Mucosa of gallbladder (tissue), 1 donor: ENCODE measurements around the gene ZNF740. TPM values are rescaled to one million over a fixed set of nuclear protein-coding genes. Genes with fewer than 3 reads are reported as not detected.
"Not testable (repeated sequence)": the region's sequence is repeated elsewhere in the genome, so short reads cannot be mapped to it uniquely, and the experiment has no call there.

ENCODE experiments used
- DNase-seq: peaks from one replicate; pipeline ENCODE4 v3.0.0-alpha.2; 2020; ENCODE audit warnings: low spot score
- total RNA-seq: library from RNA; stranded (reverse); gene quantifications from one replicate; pipeline ENCODE4 v1.2.1, GENCODE V29; 2021
- donor health status: DM: no; HTN: no; CAD: no.

The ZNF740 gene
- total RNA-seq, 1 donor from 2014 or later = 40.4 TPM

GRCh38 chr12:53173085-53173715 is 7.3 kb upstream of the ZNF740 start:
- DNase-seq = no peak

- DNase-seq = no peak
These were observed 5.5 kb upstream of the ZNF740 start for GRCh38 chr12:53174881-53175491.

GRCh38 chr12:53176750-53177149 is 3.8 kb upstream of the ZNF740 start:
- no peak for DNase-seq

- DNase-seq = not testable (repeated sequence)
These were observed 3.1 kb upstream of the ZNF740 start for GRCh38 chr12:53177447-53177846.

GRCh38 chr12:53178803-53179202 is 1.7 kb upstream of the ZNF740 start:
- DNase-seq = not testable (repeated sequence)

- no peak for DNase-seq
These were observed 769 bp upstream of the ZNF740 start for GRCh38 chr12:53179687-53180219.

- peak; percentile 66 for DNase-seq
These were observed 566 bp downstream of the ZNF740 start for GRCh38 chr12:53180931-53181645.

- no peak for DNase-seq
These were observed 1.4 kb downstream of the ZNF740 start for GRCh38 chr12:53181935-53182334.

GRCh38 chr12:53182903-53183302 is 2.4 kb downstream of the ZNF740 start:
- DNase-seq = no peak

- no peak for DNase-seq
These were observed 4.3 kb downstream of the ZNF740 start for GRCh38 chr12:53184828-53185227.

- no peak for DNase-seq
These were observed 5.1 kb downstream of the ZNF740 start for GRCh38 chr12:53185582-53186153.

GRCh38 chr12:53186745-53187144 is 6.2 kb downstream of the ZNF740 start:
- DNase-seq = no peak

- DNase-seq = no peak
These were observed 6.8 kb downstream of the ZNF740 start for GRCh38 chr12:53187145-53187899.

GRCh38 chr12:53190108-53190729 is 9.7 kb downstream of the ZNF740 start:
- DNase-seq = peak; percentile 39

GRCh38 chr12:53191096-53191884 is 10.8 kb downstream of the ZNF740 start:
- DNase-seq = no peak

- no peak for DNase-seq
These were observed 11.5 kb downstream of the ZNF740 start for GRCh38 chr12:53191885-53192530.

GRCh38 chr12:53192531-53193021 is 12.1 kb downstream of the ZNF740 start:
- no peak for DNase-seq

- no peak for DNase-seq
These were observed 12.5 kb downstream of the ZNF740 start for GRCh38 chr12:53193040-53193439.

GRCh38 chr12:53193985-53194716 is 13.6 kb downstream of the ZNF740 start:
- DNase-seq = no peak
